Measurements from ENCODE around the gene IQSEC3.
"Not testable (repeated sequence)": the region's sequence is repeated elsewhere in the genome, so short reads cannot be mapped to it uniquely, and the experiment has no call there.

The IQSEC3 gene

DNA sequence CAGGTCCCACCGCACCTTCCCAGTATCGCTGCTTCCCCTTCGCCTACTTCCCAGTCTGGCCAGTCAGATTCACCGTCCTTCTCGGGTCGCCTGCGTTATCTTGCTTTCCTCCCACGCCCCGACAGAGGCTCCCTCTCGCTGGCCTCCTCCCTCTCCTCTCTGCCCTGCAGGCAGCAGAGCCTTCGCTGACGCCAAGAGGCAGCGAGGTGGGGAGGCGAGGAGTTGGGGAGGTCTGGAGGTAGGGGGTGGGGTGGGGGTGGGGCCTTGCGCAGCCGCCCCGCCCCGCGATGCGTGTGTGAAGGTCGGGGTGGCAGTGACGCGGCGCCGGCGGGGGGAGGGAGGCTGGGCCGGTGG is at the start of gene IQSEC3:
IQSEC3 (plus strand) TSS at position 340 of the 354 bp plus-strand sequence. CDS start 116 bp downstream, outside the sequence.
- not testable (repeated sequence) for DNase-seq

DNA sequence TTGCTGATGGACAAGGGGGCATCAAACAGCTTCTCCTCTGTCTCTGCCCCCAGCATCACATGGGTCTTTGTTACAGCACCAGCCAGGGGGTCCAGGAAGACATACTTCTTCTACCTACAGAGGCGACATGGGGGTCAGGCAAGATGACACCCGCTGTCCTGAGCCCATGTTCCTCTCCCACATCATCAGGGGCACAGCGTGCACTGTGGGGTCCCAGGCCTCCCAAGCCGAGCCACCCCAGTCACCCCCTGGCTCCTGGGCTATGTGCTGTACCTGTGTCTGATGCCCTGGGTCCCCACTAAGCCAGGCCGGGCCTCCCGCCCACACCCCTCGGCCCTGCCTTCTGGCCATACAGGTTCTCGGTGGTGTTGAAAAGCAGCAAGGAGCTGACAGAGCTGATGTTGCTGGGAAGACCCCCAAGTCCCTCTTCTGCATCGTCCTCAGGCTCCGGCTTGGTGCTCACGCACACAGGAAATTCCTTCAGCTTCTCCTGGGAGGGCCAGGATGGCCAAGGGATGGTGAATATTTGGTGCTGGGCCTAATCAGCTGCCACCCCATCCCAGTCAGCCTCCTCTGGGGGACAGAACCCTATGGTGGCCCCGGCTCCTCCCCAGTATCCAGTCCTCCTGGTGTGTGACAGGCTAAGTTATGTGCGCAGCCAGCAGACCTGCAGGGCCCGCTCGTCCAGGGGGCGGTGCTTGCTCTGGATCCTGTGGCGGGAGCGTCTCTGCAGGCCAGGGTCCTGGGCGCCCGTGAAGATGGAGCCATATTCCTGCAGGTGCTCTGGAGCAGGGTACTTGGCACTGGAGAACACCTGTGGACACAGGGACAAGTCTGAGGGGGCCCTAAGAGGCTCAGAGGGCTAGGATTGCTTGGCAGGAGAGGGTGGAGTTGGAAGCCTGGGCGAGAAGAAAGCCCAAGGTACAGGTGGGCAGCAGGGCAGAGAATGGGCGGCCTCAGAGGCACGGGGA is 48.9 kb upstream of the IQSEC3 start:
- DNase-seq, result not testable (repeated sequence)

DNA sequence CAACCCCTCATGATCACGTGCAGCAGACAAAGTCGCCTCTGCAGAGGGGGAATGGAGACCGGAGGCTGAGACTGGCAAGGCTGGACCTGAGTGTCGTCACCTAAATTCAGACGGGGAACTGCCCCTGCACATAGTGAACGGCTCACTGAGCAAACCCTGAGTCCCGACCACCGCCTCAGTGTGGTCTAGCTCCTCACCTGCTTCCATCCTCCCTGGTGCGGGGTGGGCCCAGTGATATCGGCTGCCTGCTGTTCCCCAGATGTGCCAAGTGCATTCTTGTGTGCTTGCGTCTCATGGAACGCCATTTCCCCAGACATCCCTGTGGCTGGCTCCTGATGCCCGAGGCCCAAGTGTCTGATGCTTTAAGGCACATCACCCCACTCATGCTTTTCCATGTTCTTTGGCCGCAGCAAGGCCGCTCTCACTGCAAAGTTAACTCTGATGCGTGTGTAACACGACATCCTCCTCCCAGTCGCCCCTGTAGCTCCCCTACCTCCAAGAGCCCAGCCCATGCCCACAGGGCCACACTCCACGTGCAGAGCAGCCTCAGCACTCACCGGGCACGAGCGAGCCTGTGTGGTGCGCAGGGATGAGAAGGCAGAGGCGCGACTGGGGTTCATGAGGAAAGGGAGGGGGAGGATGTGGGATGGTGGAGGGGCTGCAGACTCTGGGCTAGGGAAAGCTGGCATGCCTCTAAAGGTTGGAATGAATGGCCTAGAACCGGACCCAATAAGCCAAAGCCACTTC is 47.6 kb upstream of the IQSEC3 start:
- DNase-seq, result not testable (repeated sequence)

DNA sequence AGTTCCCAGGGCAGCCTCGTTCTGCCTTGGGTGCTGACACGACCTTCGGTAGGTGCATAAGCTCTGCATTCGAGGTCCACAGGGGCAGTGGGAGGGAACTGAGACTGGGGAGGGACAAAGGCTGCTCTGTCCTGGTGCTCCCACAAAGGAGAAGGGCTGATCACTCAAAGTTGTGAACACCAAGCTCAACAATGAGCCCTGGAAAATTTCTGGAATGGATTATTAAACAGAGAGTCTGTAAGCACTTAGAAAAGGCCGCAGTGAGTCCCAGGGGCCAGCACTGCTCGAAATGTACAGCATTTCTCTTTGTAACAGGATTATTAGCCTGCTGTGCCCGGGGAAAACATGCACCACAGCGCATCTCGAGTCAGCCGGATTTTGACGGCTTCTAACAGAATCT is 46.7 kb upstream of the IQSEC3 start:
- DNase-seq, result not testable (repeated sequence)

DNA sequence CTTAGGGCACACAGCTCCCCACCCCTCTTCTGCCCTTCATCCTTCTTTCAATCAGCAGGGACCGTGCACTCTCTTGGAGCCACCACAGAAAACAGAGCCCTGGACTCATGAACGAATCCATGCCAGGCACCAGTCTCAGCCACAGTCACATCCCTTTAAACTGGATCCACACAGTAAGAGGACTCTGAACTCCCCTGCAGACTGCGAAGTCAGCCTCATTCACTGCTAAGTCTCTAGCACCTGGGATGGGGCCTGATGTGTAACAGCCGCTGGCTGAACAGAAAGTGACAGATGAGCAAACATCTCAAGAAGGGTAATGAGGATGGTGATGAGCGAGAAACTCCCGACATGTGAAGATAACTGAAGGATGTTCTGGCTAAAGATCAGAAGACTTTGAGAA is 45.8 kb upstream of the IQSEC3 start:
- no peak for DNase-seq

DNA sequence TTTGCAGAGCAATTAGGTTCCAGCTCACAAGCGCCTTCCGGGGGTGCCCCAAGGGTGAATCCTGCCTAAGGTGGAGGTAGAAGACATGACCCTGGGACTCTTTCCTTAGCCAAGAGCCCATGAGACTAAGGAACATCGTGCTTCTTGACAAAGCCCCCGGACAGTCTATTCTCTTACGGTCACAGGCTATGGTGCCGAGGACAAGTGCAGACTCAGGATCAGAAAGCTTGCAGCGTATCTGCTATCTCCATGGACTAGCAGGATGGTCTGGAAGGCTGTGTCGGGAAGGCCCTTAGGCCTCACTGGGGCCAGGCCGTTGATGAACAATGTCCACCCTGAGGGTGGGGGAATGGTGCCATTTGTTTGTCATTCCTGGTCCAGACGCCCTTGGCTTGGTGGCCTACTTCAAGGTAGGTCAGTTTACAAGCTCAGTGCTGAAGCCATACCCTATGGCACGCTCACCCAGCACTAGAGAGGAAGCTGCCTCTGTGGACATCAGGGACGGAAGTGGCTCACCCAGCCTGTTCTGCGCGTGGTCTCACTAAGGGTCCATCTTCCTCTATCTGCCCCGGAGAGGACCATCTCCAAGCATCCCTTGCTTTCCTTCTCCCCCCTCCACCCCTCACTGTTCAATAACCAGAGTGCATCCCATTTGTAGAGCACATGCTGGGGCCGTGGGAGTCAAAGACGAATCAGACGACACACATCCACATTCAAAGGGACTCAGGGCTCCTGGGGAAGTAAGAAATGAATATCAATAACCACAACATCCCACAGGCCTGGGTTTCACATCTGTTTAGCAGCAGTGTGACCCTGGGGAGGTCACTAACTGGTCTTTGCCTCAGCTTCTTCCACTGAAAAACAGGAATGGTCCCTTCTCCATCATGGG is 45.0 kb upstream of the IQSEC3 start:
- DNase-seq, result no peak

DNA sequence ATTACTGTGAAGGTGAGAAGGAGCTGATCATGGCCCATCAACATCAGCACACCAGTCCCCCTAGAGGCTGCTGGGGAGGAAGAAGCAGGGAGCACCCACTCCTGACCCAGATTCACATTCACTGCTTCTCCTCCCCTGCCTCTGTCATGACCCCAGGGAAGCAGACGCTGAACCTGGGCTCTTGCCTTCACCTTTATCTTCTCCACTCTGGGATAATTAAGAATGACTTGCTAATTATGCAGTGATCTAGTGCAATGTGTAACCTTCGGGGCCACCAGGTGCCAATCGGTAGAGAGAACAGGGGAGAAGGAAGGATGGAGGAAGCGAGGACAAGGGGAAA is 44.4 kb upstream of the IQSEC3 start:
- DNase-seq, result no peak

DNA sequence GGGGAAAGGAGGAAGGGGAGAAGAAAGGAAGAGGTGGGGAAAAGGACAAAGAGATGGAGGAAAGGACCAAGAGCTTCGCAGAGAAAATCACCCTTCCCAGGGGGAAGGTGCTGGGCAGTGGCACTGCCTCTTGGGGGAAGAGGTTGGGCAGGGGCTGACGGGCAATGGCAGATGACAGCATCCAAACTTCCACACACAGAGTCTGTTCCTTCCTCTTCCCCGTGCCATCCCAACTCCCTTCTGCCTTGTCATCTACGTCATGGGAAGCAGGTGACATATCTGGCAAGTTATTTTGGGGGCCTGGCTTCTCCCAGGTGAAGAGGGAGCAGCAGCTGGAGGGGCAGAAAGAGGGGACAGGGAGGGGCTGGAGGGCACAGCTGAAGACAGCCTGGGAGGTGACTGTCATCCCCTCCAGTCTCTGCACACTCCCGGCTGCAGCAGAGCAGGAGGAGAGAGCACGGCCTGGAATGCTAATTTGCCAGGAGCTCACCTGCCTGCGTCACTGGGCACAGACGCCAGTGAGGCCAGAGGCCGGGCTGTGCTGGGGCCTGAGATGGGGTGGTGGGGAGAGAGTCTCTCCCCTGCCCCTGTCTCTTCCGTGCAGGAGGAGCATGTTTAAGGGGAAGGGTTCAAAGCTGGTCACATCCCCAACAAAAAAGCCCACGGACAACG is 43.9 kb upstream of the IQSEC3 start:
- no peak for DNase-seq

DNA sequence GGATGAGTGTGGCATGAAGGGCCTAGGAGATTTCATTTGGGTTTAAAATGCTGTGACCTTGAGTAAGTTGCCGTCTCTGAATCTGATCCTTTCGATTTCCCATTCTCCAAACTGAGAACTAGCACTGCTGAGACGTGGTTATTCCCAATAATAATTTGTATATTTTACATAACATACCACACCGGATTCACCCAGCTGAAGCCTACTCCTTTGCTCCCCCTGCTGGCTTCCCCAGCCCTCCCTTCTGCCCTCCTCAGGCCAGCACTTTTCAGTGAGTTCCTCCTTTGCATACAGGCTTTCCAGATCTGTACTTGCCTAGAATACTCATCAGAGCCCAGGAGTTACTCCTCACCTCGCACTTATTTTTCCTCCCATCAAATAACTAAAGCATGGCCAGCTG is 38.7 kb upstream of the IQSEC3 start:
- not testable (repeated sequence) for DNase-seq

DNA sequence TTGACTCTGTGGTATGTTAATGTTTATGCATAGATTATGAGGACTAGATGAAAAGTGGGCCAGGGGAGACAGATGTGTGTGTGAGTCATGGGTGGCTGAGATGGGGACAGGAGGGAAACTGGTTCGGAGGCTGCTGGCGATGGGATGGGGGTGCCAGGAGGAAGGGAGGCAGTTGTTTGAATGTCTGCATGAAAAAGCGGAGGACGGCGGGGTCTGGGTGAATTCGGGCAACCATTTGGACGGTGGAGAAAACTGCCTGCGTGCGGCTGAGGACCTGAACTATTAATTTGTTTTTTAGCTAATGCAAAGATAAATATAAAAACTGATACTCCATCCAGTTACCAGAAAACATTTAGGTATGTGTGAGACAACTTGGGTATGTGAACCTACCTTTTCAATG is 27.8 kb upstream of the IQSEC3 start:
- DNase-seq, result not testable (repeated sequence)

DNA sequence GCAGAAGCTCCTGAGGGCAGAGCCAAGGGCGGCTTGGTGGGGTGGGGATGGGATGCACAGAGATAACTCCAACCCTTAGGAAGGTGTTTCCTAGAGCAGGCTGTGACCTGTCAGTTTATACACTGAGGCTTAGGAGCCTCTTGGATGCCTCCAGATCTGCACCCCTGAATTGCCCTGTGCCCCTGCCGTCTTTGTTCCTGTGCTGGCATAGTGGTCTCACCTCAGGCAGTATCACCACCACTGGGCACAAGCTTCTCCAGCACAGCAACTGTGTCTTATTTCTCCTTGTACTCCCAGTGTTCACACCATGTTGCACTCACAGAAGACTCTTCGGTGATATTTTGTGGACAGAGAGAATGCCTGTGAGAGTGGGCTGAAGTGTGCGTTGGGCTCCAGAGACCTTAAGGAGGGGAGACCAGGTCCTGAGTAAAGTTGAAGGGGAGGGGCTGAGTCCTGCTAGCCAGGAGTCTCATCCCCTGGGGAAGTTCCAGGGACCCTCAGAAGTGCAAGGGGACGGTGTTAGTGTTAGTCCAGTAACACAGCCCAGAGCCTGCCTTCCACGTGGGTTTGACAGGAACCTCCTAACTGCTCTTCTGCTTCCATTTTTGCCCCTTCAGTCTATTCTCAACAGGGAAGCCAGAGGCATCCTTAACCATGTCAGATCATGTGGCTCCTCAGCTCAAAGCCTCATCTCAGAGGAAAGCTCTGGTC is 26.9 kb upstream of the IQSEC3 start:
- DNase-seq, result not testable (repeated sequence)

DNA sequence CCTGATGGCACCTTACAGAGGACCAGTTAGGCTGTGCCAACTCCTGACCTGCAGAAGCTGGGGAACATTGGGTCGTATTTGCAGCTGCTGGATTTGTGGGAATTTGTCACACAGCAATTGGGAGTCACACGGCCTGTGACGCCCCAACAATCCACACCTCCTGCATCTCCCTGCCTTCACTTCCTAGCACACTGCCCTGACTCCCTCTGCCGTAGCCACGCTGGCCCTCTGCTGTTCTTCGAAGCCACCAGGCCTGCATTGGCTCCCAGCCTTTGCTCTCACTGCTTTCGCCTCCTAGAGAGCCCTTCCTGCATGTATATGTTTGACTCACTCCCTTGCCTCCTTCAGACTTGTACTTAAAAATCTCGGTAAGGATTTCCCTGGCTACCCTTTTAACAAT is 22.2 kb upstream of the IQSEC3 start:
- DNase-seq, result not testable (repeated sequence)

DNA sequence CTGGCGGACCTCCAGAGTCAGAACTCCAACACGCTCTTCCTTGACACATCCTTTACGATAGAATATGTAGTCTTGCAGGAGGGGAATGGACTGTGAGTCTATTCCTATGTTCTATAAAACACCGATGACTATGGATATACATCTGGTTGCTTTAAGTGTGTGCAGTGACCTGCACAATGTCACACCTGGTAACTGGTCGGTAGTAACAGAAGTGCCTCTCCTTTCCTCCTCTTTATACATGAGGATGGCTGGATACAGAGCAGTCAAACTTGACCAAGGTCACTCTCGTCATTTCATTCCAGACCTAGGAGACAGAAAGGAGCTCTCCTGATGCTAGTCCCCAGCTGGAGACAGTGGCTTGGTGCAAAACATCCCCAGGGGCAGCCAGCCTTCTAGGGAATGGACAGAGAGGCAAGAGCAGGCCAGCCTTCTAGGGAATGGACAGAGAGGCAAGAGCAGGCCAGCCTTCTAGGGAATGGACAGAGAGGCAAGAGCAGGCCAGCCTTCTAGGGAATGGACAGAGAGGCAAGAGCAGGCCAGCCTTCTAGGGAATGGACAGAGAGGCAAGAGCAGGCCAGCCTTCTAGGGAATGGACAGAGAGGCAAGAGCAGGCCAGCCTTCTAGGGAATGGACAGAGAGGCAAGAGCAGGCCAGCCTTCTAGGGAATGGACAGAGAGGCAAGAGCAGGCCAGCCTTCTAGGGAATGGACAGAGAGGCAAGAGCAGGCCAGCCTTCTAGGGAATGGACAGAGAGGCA is 21.2 kb upstream of the IQSEC3 start:
- not testable (repeated sequence) for DNase-seq

DNA sequence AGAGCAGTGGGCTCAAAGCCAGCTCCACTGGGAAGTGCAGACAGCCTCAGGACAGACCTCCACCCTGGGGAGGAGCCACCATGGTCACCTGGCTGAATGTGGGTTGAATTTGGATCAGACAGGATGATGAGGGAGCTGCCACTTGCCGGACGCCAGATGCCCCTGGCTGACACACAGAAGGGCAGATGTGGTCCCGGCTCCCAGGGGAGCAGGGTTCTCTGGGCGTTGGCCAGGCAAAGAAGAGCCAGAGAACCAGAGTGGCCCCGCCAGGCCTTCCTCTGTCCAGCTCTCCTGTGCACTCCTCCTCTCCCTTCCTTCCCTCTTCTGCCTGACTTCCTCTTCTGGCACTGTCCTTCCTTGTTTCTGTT is 20.6 kb upstream of the IQSEC3 start:
- DNase-seq, result not testable (repeated sequence)

DNA sequence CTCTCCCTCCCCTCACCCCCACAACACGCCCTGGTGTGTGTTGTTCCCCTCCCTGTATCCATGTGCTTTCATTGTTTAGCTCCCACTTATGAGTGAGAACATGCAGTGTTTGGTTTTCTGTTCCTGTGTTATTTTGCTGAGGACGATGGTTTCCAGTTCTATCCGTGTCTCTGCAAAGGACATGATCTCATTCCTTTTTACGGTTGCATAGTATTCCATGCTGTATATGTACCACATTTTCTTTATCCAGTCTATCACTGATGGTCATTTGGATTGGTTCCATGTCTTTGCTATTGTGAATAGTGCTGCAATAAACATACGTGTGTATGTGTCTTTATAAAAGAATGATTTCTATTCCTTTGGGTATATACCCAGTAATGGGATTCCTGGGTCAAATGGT is 20.0 kb upstream of the IQSEC3 start:
- not testable (repeated sequence) for DNase-seq

DNA sequence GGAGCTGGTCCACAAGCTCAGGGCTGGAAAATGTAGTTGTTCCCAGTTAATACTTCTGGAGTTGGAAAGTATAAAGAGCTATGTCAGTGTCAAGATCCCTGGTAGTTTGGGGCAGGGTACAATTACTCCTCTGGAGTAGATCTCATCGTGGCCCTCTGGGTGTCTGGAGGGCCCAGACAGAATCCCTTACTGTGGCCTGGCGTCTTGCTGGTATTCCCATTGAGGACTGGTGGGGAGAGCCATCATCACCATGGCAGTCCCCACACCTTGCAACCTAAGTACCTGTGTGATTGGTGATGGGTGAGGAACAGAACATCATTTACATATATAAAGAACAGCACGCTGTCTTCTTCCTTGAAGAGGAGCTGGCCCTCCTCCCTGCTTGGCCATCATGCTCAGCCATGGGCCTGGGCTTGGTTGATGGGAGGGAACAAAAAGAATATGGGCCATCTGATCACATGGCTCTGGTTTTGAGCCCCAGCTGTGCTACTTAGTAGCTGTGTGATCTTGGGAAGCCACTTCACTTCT is 18.8 kb upstream of the IQSEC3 start:
- not testable (repeated sequence) for DNase-seq

DNA sequence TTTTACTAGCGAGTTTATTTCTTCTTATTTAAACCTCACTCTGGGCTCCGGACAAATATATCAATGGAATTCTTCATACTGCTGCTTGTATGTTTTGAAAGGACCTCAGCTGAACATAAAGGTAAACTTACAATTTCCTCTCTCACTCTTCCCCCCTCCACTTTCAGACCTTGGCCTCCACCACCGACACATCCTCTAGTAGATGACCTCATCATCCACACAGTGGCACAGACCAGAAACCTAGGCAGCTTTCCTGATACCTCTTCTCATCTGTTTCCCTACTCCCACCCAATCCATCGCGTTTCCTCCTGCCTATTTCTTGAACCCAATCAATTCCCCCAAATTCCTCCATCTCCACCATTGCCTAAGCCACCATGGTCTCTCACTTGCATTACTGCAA is 17.4 kb upstream of the IQSEC3 start:
- not testable (repeated sequence) for DNase-seq

DNA sequence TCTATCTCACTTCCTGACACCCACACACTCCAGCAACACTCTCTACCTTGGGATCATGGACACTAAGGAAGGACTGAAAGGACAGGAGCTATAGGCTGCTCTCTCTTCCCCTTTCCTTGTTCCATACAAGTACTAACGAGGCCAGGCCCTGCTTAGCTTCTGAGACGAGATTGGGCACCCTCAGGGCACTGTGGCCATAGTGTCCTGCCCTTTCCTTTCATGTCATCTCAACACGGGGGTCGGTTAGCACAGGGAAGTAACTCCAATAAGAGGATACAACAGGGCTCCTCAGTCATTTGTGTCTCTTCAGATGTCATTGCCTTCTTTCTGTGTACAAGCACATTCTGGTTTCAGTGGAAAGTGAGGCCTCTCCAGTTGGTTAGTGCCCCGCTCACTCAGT is 15.5 kb upstream of the IQSEC3 start:
- not testable (repeated sequence) for DNase-seq

DNA sequence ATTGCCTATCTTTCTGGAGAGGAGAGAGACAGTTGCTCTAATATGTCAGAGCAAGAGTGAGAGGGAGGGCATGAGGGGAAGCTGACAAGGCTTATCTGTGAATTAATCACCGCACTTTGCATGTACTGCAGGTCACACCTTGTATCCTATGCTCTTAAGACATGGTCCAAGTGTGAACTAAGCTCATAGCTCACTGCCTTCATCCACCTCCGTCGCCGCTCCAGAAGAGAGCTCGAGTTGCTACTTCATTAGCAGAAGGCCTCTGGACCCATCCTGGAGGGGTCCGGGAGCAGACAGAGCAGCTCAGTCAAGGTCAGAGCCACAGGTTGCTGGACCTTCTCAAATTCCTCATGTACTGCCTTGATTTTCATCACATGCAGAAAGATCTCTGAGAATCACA is 14.6 kb upstream of the IQSEC3 start:
- not testable (repeated sequence) for DNase-seq

DNA sequence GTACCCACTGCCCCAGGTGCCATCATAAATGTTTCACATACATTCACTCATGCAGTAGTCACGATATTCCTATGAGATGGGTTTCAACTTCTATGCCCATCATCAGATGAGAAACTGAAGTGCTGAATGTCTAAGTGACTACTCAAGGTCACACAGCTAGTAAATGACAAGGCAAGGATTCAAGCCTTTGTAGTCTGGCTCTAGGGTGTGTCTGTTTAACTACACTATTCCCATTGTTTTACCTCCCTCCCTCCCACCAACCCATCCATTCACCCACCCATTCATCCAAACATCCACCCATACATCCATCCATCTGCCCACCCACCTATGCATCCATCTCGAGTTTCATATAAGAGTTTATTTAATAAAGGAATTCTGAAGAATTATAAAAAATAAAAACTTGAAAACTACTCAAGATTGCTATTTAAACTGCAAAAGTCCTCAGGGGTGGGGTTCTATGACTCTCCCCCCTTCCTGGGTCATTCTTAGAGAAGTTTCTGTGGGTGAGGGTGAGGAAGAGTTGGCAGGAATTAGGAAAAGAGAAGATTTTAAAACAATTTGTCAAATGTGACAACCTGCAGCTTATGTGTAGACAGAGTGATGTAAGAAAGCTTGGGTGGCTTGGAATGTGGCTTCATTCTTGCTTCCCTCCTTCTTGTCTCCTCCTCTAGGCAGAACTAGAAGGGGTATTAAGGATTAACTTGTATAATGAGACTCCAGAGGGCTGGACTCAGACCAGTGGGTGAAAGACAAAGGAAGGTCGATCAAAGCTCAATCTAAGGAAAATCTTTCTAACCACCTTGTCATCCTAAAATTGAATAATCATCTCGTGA is 13.4 kb upstream of the IQSEC3 start:
- not testable (repeated sequence) for DNase-seq
